ENCODE results near the gene DIP2C. TPM values are rescaled to one million over a fixed set of nuclear protein-coding genes. Genes with fewer than 3 reads are reported as not detected.
A peak's percentile ranks its signal among the peaks of the same experiment; 100 is the strongest.
"Not testable (repeated sequence)": the region's sequence is repeated elsewhere in the genome, so short reads cannot be mapped to it uniquely, and the experiment has no call there.

Gene DIP2C
- total RNA-seq, 1 donor from 2014 or later: 24.8 TPM

GRCh38 chr10:482051-482501 is 207.4 kb downstream of the DIP2C start:
- DNase-seq (ENCODE audit: low spot score): no peak

- DNase-seq (ENCODE audit: low spot score): no peak
Observed at GRCh38 chr10:481628-482027, 207.8 kb downstream of the DIP2C start.

GRCh38 chr10:480928-481552 is 208.4 kb downstream of the DIP2C start:
- DNase-seq (ENCODE audit: low spot score): peak; percentile 38

- DNase-seq (ENCODE audit: low spot score): no peak
Observed at GRCh38 chr10:480498-480927, 209.0 kb downstream of the DIP2C start.

- DNase-seq (ENCODE audit: low spot score): not testable (repeated sequence)
Observed at GRCh38 chr10:479706-480497, 209.6 kb downstream of the DIP2C start.

- no peak for DNase-seq (ENCODE audit: low spot score)
Observed at GRCh38 chr10:478471-479245, 210.8 kb downstream of the DIP2C start.

GRCh38 chr10:477620-478019 is 211.8 kb downstream of the DIP2C start:
- no peak for DNase-seq (ENCODE audit: low spot score)

GRCh38 chr10:476455-476780 is 213.1 kb downstream of the DIP2C start:
- no peak for DNase-seq (ENCODE audit: low spot score)

GRCh38 chr10:475709-476454 is 213.6 kb downstream of the DIP2C start:
- no peak for DNase-seq (ENCODE audit: low spot score)

GRCh38 chr10:474946-475345 is 214.5 kb downstream of the DIP2C start:
- no peak for DNase-seq (ENCODE audit: low spot score)

GRCh38 chr10:474406-474805 is 215.1 kb downstream of the DIP2C start:
- DNase-seq (ENCODE audit: low spot score): no peak

- no peak for DNase-seq (ENCODE audit: low spot score)
Observed at GRCh38 chr10:472241-472910, 217.1 kb downstream of the DIP2C start.

GRCh38 chr10:470339-471003 is 219.0 kb downstream of the DIP2C start:
- DNase-seq (ENCODE audit: low spot score): no peak

- DNase-seq (ENCODE audit: low spot score): no peak
Observed at GRCh38 chr10:469947-470338, 219.5 kb downstream of the DIP2C start.

GRCh38 chr10:459743-460142 is 229.7 kb downstream of the DIP2C start:
- DNase-seq (ENCODE audit: low spot score): no peak

GRCh38 chr10:458421-458851 is 231.0 kb downstream of the DIP2C start:
- no peak for DNase-seq (ENCODE audit: low spot score)

- DNase-seq (ENCODE audit: low spot score): no peak
Observed at GRCh38 chr10:456486-456885, 233.0 kb downstream of the DIP2C start.

GRCh38 chr10:454860-455259 is 234.6 kb downstream of the DIP2C start:
- peak; percentile 87 for DNase-seq (ENCODE audit: low spot score)

- no peak for DNase-seq (ENCODE audit: low spot score)
Observed at GRCh38 chr10:453647-454046, 235.8 kb downstream of the DIP2C start.

Measured in umbilical cord (tissue), 2 donors.